Peyer's patch (tissue), 4 donors: ENCODE data around the gene ZNF543.

ENCODE experiments used
- CTCF ChIP-seq, 6 experiments: fragments of 450-650 bp in 4 of 6; fragments of 200-600 bp in 2 of 6; sonication (generic) in 1 of 6; IDR thresholded peaks; one replicate each; pipeline ENCODE4 v1.5.1; 2017 to 2019; ENCODE audit warnings: antibody characterized with exemption in 6 of 6, mild to moderate bottlenecking in 3 of 6, moderate library complexity in 1 of 6
- POLR2A ChIP-seq, 2 donors: fragments of 450-650 bp; IDR thresholded peaks; one replicate each; pipeline ENCODE4 v1.5.1; 2017; ENCODE audit warnings: antibody characterized with exemption in 2 of 2, mild to moderate bottlenecking in 2 of 2, moderate library complexity in 2 of 2

- TF ChIP-seq CTCF (IDR thresholded peaks at IDR 0.05) = no peak
- no peak for TF ChIP-seq POLR2A (IDR thresholded peaks at IDR 0.05)
Measured at GRCh38 chr19:57308514-57308913, 11.8 kb upstream of the ZNF543 start.
